PC-3 (cell line): ENCODE measurements around the gene TENT4B. TPM values are rescaled to one million over a fixed set of nuclear protein-coding genes. Genes with fewer than 3 reads are reported as not detected.
A peak's percentile ranks its signal among the peaks of the same experiment; 100 is the strongest.

Source experiments
- ATAC-seq: fragments of 200-7000 bp; cut with Tn5 transposase; 2 replicates; pipeline ENCODE4 v1.9.1; 2020; ENCODE audit warnings: mild to moderate bottlenecking, moderate library complexity
- BruUV-seq: library from RNA; stranded (reverse); fragments of 400-500 nt; replicated peaks from 2 replicates; lab custom pipeline; 2021; lab: Mats Ljungman, UMichigan
- CTCF ChIA-PET: fragments of 300-600 bp; sonication (Branson Sonifier 250); formaldehyde crosslinking; loops from one replicate; lab custom pipeline; 2022; ENCODE audit warnings: antibody characterized with exemption; lab: Charles Lee
- POLR2A ChIA-PET: fragments of 300-600 bp; sonication (Branson Sonifier 250); formaldehyde crosslinking; loops from one replicate; lab custom pipeline; 2022; ENCODE audit warnings: antibody characterized with exemption; ENCODE audit not compliant: unreplicated experiment; lab: Charles Lee
- DNase-seq: peaks from one replicate; pipeline ENCODE4 v3.0.0-alpha.2; 2015
- H2AFZ ChIP-seq: fragments of 300-600 bp; sonication (generic); 2 replicates; pipeline ENCODE4 v1.6.0; 2016; ENCODE audit warnings: antibody characterized with exemption, low read length
- H3F3A ChIP-seq: fragments of 300-600 bp; sonication (generic); one replicate; pipeline ENCODE4 v1.6.0; 2017; ENCODE audit warnings: antibody characterized with exemption, low read length, control low read depth, mild to moderate bottlenecking; ENCODE audit not compliant: unreplicated experiment
- H3K27ac ChIP-seq: fragments of 300-600 bp; sonication (generic); 2 replicates; pipeline ENCODE4 v1.5.1; 2016; ENCODE audit warnings: mild to moderate bottlenecking, low read length
- H3K27me3 ChIP-seq: fragments of 300-600 bp; sonication (generic); 2 replicates; pipeline ENCODE4 v1.6.1; 2016; ENCODE audit warnings: low read length, mixed read lengths
- H3K36me3 ChIP-seq: fragments of 300-600 bp; sonication (generic); 2 replicates; pipeline ENCODE4 v1.6.1; 2016; ENCODE audit warnings: low read depth, mixed run types, low read length, mixed read lengths
- H3K4me1 ChIP-seq: fragments of 300-600 bp; sonication (generic); 2 replicates; pipeline ENCODE4 v1.5.1; 2016; ENCODE audit warnings: low read length; ENCODE audit not compliant: insufficient read depth
- H3K4me2 ChIP-seq: fragments of 300-600 bp; sonication (generic); 2 replicates; pipeline ENCODE4 v1.6.0; 2016; ENCODE audit warnings: low read length
- H3K4me3 ChIP-seq: fragments of 300-600 bp; sonication (generic); 2 replicates; pipeline ENCODE4 v1.5.1; 2016; ENCODE audit warnings: mild to moderate bottlenecking, low read length, mixed read lengths
- H3K79me2 ChIP-seq: fragments of 300-600 bp; sonication (generic); 2 replicates; pipeline ENCODE4 v1.6.1; 2017; ENCODE audit warnings: low read length, mixed read lengths
- H3K9ac ChIP-seq: fragments of 300-600 bp; sonication (generic); 2 replicates; pipeline ENCODE4 v1.6.0; 2016; ENCODE audit warnings: mild to moderate bottlenecking, low read length
- H3K9me2 ChIP-seq: fragments of 300-600 bp; sonication (generic); replicated peaks from 2 replicates; pipeline ENCODE4 v1.6.1; 2016; ENCODE audit warnings: mixed run types, low read length, mixed read lengths
- H3K9me3 ChIP-seq: fragments of 300-600 bp; sonication (generic); 2 replicates; pipeline ENCODE4 v1.6.1; 2016; ENCODE audit warnings: low read length, mixed read lengths
- H4K20me1 ChIP-seq: fragments of 300-600 bp; sonication (generic); 2 replicates; pipeline ENCODE4 v1.6.1; 2016; ENCODE audit warnings: low read length, mixed read lengths
- CTCF ChIP-seq: fragments of 300-600 bp; sonication (generic); conservative IDR thresholded peaks from 2 replicates; pipeline ENCODE4 v1.5.1; 2017; ENCODE audit warnings: antibody characterized with exemption, low read depth, mild to moderate bottlenecking, low read length
- EZH2 ChIP-seq: fragments of 300-600 bp; sonication (generic); IDR thresholded peaks from one replicate; pipeline ENCODE4 v1.6.1; 2017; ENCODE audit warnings: antibody characterized with exemption, mild to moderate bottlenecking, low read length; ENCODE audit not compliant: unreplicated experiment
- EZH2phosphoT487 ChIP-seq: fragments of 300-600 bp; sonication (generic); IDR thresholded peaks from 2 replicates; pipeline ENCODE4 v1.6.1; 2018; ENCODE audit warnings: mild to moderate bottlenecking, antibody characterized with exemption, low read length, borderline replicate concordance
- intact Hi-C: fragments of 100-400 bp; cut with micrococcal nuclease; formaldehyde crosslinking; loops from 2 replicates; pipeline ENCODE4 v1.9.0; 2023
- total RNA-seq: library from RNA; depleted of rRNA; stranded (reverse); fragments of >200 nt; gene quantifications from 2 replicates; pipeline ENCODE4 v1.2.3, GENCODE V29; 2014

TENT4B gene
- total RNA-seq, 1 experiment from 2014 or later = 6.3 TPM

- Histone ChIP-seq H3K9me2 (no peaks in the 10 kb centered on the region), H3K27ac (no peak overlapping the region), H3F3A (no peaks in the 10 kb centered on the region), H2AFZ (no peak overlapping the region), H3K4me1 (peaks cover 20% of the 10 kb centered on the region), H4K20me1 (no peaks in the 10 kb centered on the region), H3K27me3 (no peaks in the 10 kb centered on the region), H3K4me2 (no peak overlapping the region), H3K79me2 (0 out of 2 replicates have a peak, but pooled peaks cover 10% of the 10 kb centered on the region), H3K9me3 (no peaks in the 10 kb centered on the region), H3K36me3 (no peaks in the 10 kb centered on the region), H3K9ac (no peak overlapping the region), H3K4me3 (no peak overlapping the region)
- POLR2A ChIA-PET = no interaction called here
- CTCF ChIA-PET = no interaction called here
- BruUV-seq = no TSS peak
- DNase-seq = peak; percentile 21
- no peak for TF ChIP-seq EZH2
- TF ChIP-seq EZH2phosphoT487 = no peak
- peak; percentile 40 for TF ChIP-seq CTCF
- intact Hi-C loops = loop anchor here (2.0 kb wide), 1 partner anchor 20 kb away; no protein-coding TSS in a partner anchor
- peak; percentile 33; the same call in 1 of the 2 replicates for ATAC-seq
Measured at GRCh38 chr16:50265260-50265659, 112.2 kb downstream of the TENT4B start.

- no peaks in the 10 kb centered on the region for H3K9me2 ChIP-seq
- intact Hi-C loops = loop anchor here (2.0 kb wide), 1 partner anchor 21 kb away; no protein-coding TSS in a partner anchor
- H3F3A ChIP-seq = no peaks in the 10 kb centered on the region
- ATAC-seq (no peak), DNase-seq (no peak)
- no peaks in the 10 kb centered on the region for H3K27me3 ChIP-seq
- ChIA-PET CTCF (no interaction called here), POLR2A (no interaction called here)
- H3K4me1 ChIP-seq = peaks cover 20% of the 10 kb centered on the region
- 0 out of 2 replicates have a peak, but pooled peaks cover 10% of the 10 kb centered on the region for H3K79me2 ChIP-seq
- TF ChIP-seq EZH2 (no peak), CTCF (no peak), EZH2phosphoT487 (no peak)
- no peak overlapping the region for H3K4me2 ChIP-seq
- no peaks in the 10 kb centered on the region for H3K36me3 ChIP-seq
- BruUV-seq = no TSS peak
- no peak overlapping the region for H3K27ac ChIP-seq
- no peaks in the 10 kb centered on the region for H4K20me1 ChIP-seq
- no peaks in the 10 kb centered on the region for H3K9me3 ChIP-seq
- no peak overlapping the region for H3K9ac ChIP-seq
- H3K4me3 ChIP-seq = no peak overlapping the region
- no peak overlapping the region for H2AFZ ChIP-seq
Measured at GRCh38 chr16:50265716-50266336, 112.7 kb downstream of the TENT4B start.
